ENCODE measurements around the gene KRTAP10-2. TPM values are rescaled to one million over a fixed set of nuclear protein-coding genes. Genes with fewer than 3 reads are reported as not detected.
"Not testable (repeated sequence)": the region's sequence is repeated elsewhere in the genome, so short reads cannot be mapped to it uniquely, and the experiment has no call there.

Gene KRTAP10-2
- total RNA-seq, 1 experiment from 2014 or later, result not detected

GRCh38 chr21:44571296-44571695, 20.0 kb upstream of the KRTAP10-2 start:
- no peak for DNase-seq (ENCODE audit: low read depth)
- in situ Hi-C loops (cut with HindIII; ENCODE audit: low pct_unique_long_range_greater_than_20kb, low sequenced_read_pairs), result no loop called here

GRCh38 chr21:44569861-44570517, 18.7 kb upstream of the KRTAP10-2 start:
- in situ Hi-C loops (cut with HindIII; ENCODE audit: low pct_unique_long_range_greater_than_20kb, low sequenced_read_pairs), result no loop called here
- DNase-seq (ENCODE audit: low read depth), result no peak

GRCh38 chr21:44568667-44569556, 17.6 kb upstream of the KRTAP10-2 start:
- in situ Hi-C loops (cut with HindIII; ENCODE audit: low pct_unique_long_range_greater_than_20kb, low sequenced_read_pairs), result no loop called here
- no peak for DNase-seq (ENCODE audit: low read depth)

- no peak for DNase-seq (ENCODE audit: low read depth)
- in situ Hi-C loops (cut with HindIII; ENCODE audit: low pct_unique_long_range_greater_than_20kb, low sequenced_read_pairs), result no loop called here
Measured at GRCh38 chr21:44568261-44568660, 17.0 kb upstream of the KRTAP10-2 start.

GRCh38 chr21:44567481-44568171, 16.3 kb upstream of the KRTAP10-2 start:
- in situ Hi-C loops (cut with HindIII; ENCODE audit: low pct_unique_long_range_greater_than_20kb, low sequenced_read_pairs), result no loop called here
- DNase-seq (ENCODE audit: low read depth), result no peak

- in situ Hi-C loops (cut with HindIII; ENCODE audit: low pct_unique_long_range_greater_than_20kb, low sequenced_read_pairs), result no loop called here
- no peak for DNase-seq (ENCODE audit: low read depth)
Measured at GRCh38 chr21:44566403-44566802, 15.1 kb upstream of the KRTAP10-2 start.

GRCh38 chr21:44564886-44565598, 13.7 kb upstream of the KRTAP10-2 start:
- DNase-seq (ENCODE audit: low read depth), result no peak
- in situ Hi-C loops (cut with HindIII; ENCODE audit: low pct_unique_long_range_greater_than_20kb, low sequenced_read_pairs), result no loop called here

- in situ Hi-C loops (cut with HindIII; ENCODE audit: low pct_unique_long_range_greater_than_20kb, low sequenced_read_pairs), result no loop called here
- DNase-seq (ENCODE audit: low read depth), result no peak
Measured at GRCh38 chr21:44564099-44564498, 12.8 kb upstream of the KRTAP10-2 start.

- DNase-seq (ENCODE audit: low read depth), result no peak
- in situ Hi-C loops (cut with HindIII; ENCODE audit: low pct_unique_long_range_greater_than_20kb, low sequenced_read_pairs), result no loop called here
Measured at GRCh38 chr21:44558695-44559094, 7.4 kb upstream of the KRTAP10-2 start, which contains the start of gene KRTAP10-3. Gene KRTAP10-3 (minus strand): TSS chr21:44558795. CDS start chr21:44558715, 80 bp downstream.

GRCh38 chr21:44558329-44558675, 7.0 kb upstream of the KRTAP10-2 start:
- in situ Hi-C loops (cut with HindIII; ENCODE audit: low pct_unique_long_range_greater_than_20kb, low sequenced_read_pairs); DNase-seq (ENCODE audit: low read depth): not testable (repeated sequence)

- in situ Hi-C loops (cut with HindIII; ENCODE audit: low pct_unique_long_range_greater_than_20kb, low sequenced_read_pairs), result no loop called here
- no peak for DNase-seq (ENCODE audit: low read depth)
Measured at GRCh38 chr21:44557491-44558328, 6.4 kb upstream of the KRTAP10-2 start.

- DNase-seq (ENCODE audit: low read depth), result no peak
Measured at GRCh38 chr21:44556879-44557278, 5.6 kb upstream of the KRTAP10-2 start.

GRCh38 chr21:44555200-44555875, 4.0 kb upstream of the KRTAP10-2 start:
- DNase-seq (ENCODE audit: low read depth), result no peak
- in situ Hi-C loops (cut with HindIII; ENCODE audit: low pct_unique_long_range_greater_than_20kb, low sequenced_read_pairs), result no loop called here

More at GRCh38 chr21:44556879-44557278, 5.6 kb upstream of the KRTAP10-2 start:
- in situ Hi-C loops (cut with HindIII; ENCODE audit: low pct_unique_long_range_greater_than_20kb, low sequenced_read_pairs), result no loop called here

- no peak for DNase-seq (ENCODE audit: low read depth)
Measured at GRCh38 chr21:44552681-44553080, 1.4 kb upstream of the KRTAP10-2 start.

GRCh38 chr21:44552136-44552535, 831 bp upstream of the KRTAP10-2 start:
- no peak for DNase-seq (ENCODE audit: low read depth)
- in situ Hi-C loops (cut with HindIII; ENCODE audit: low pct_unique_long_range_greater_than_20kb, low sequenced_read_pairs), result no loop called here

More at GRCh38 chr21:44552681-44553080, 1.4 kb upstream of the KRTAP10-2 start:
- in situ Hi-C loops (cut with HindIII; ENCODE audit: low pct_unique_long_range_greater_than_20kb, low sequenced_read_pairs), result no loop called here

GRCh38 chr21:44550807-44551206, 498 bp downstream of the KRTAP10-2 start:
- in situ Hi-C loops (cut with HindIII; ENCODE audit: low pct_unique_long_range_greater_than_20kb, low sequenced_read_pairs), result no loop called here
- DNase-seq (ENCODE audit: low read depth), result no peak

- in situ Hi-C loops (cut with HindIII; ENCODE audit: low pct_unique_long_range_greater_than_20kb, low sequenced_read_pairs); DNase-seq (ENCODE audit: low read depth): not testable (repeated sequence)
Measured at GRCh38 chr21:44550285-44550684, 1.0 kb downstream of the KRTAP10-2 start.
